Fibroblast of lung (primary cell): ENCODE data around the gene BAAT. TPM values are rescaled to one million over a fixed set of nuclear protein-coding genes. Genes with fewer than 3 reads are reported as not detected.
"Not testable (repeated sequence)": the region's sequence is repeated elsewhere in the genome, so short reads cannot be mapped to it uniquely, and the experiment has no call there.

Experiments used
- DNase-seq, 2 donors: peaks; one replicate each; pipeline versions ENCODE4 v3.0.0 to v3.0.0-alpha.2; 2010; ENCODE audit warnings: low read depth in 2 of 2
- H2AFZ ChIP-seq: 2 replicates; pipeline ENCODE4 v1.5.1; 2012; ENCODE audit warnings: low read length, control low read depth, inconsistent platforms
- H3K27ac ChIP-seq: 2 replicates; pipeline ENCODE4 v1.5.1; 2011; ENCODE audit warnings: low read length, control low read depth; ENCODE audit not compliant: insufficient read depth
- H3K27me3 ChIP-seq: 2 replicates; pipeline ENCODE4 v1.5.1; 2011; ENCODE audit warnings: mild to moderate bottlenecking, low read length; ENCODE audit not compliant: control insufficient read depth, insufficient read depth
- H3K36me3 ChIP-seq: 2 replicates; pipeline ENCODE4 v1.5.1; 2011; ENCODE audit warnings: low read length; ENCODE audit not compliant: control insufficient read depth, insufficient read depth
- H3K4me1 ChIP-seq: 2 replicates; pipeline ENCODE4 v1.5.1; 2011; ENCODE audit warnings: low read length; ENCODE audit not compliant: control insufficient read depth, insufficient read depth; ENCODE audit errors: extremely low read depth
- H3K4me2 ChIP-seq: 2 replicates; pipeline ENCODE4 v1.5.1; 2011; ENCODE audit warnings: low read length, control low read depth; ENCODE audit not compliant: insufficient read depth; ENCODE audit errors: extremely low read depth
- H3K4me3 ChIP-seq, 4 experiments: fragments of 200-600 bp in 1 of 4; sonication (generic) in 1 of 4; replicated peaks in 1 of 4; 2 replicates each; pipeline ENCODE4 v1.5.1; 2011 to 2016; ENCODE audit warnings: low read length in 4 of 4, low read depth in 3 of 4, mild to moderate bottlenecking in 3 of 4, control low read depth in 2 of 4, inconsistent platforms in 1 of 4, mixed read lengths in 1 of 4; ENCODE audit not compliant: insufficient read depth in 1 of 4; ENCODE audit errors: control extremely low read depth in 1 of 4
- H3K79me2 ChIP-seq: 2 replicates; pipeline ENCODE4 v1.5.1; 2012; ENCODE audit warnings: mild to moderate bottlenecking, low read length, inconsistent platforms; ENCODE audit not compliant: control insufficient read depth, insufficient read depth
- H3K9ac ChIP-seq: 2 replicates; pipeline ENCODE4 v1.5.1; 2011; ENCODE audit warnings: mild to moderate bottlenecking, low read length, control low read depth; ENCODE audit not compliant: insufficient read depth
- H3K9me3 ChIP-seq: 2 replicates; pipeline ENCODE4 v1.5.1; 2012; ENCODE audit warnings: low read depth, low read length; ENCODE audit not compliant: control insufficient read depth, insufficient read depth
- H4K20me1 ChIP-seq: 2 replicates; pipeline ENCODE4 v1.5.1; 2011; ENCODE audit warnings: low read length; ENCODE audit not compliant: control insufficient read depth, insufficient read depth; ENCODE audit errors: extremely low read depth
- CTCF ChIP-seq, 2 donors: IDR thresholded peaks in 1 of 2; conservative IDR thresholded peaks in 1 of 2; 1 replicate in 1 of 2; 2 replicates in 1 of 2; pipeline ENCODE4 v1.5.1; 2011 to 2012; ENCODE audit warnings: low read length in 2 of 2, control low read depth in 1 of 2, inconsistent platforms in 1 of 2, low read depth in 1 of 2, mild to moderate bottlenecking in 1 of 2
- EZH2 ChIP-seq: IDR thresholded peaks from 2 replicates; pipeline ENCODE4 v1.5.1; 2012; ENCODE audit warnings: low read length, control low read depth, mild to moderate bottlenecking; ENCODE audit errors: missing control alignments
- polyA plus RNA-seq, 2 donors: library from polyadenylated mRNA; depleted of rRNA in 1 of 2; stranded (reverse) in 1 of 2; unstranded in 1 of 2; fragments of >200 nt; gene quantifications; 2 replicates each; pipeline ENCODE4 v1.2.1, GENCODE V29; 2011 to 2012; ENCODE audit warnings: missing spikeins in 1 of 2
- total RNA-seq: library from RNA; depleted of rRNA; stranded (reverse); fragments of >200 nt; gene quantifications from 2 replicates; pipeline ENCODE4 v1.2.1, GENCODE V29; 2014

Gene BAAT
- total and polyA plus RNA-seq, 2 donors (not counting 1 experiment from before 2014, with no cell fraction given) = 0.02 TPM; not detected in 1

- Histone ChIP-seq H3K27me3 (peaks cover 5% of the 10 kb centered on the region), H3K9ac (no peak overlapping the region), H2AFZ (no peak overlapping the region), H3K9me3 (no peaks in the 10 kb centered on the region), H3K4me2 (no peak overlapping the region), H3K27ac (no peak overlapping the region), H3K79me2 (no peaks in the 10 kb centered on the region), H4K20me1 (no peaks in the 10 kb centered on the region), H3K36me3 (no peaks in the 10 kb centered on the region), H3K4me1 (no peaks in the 10 kb centered on the region), H3K4me3 (no peak overlapping the region)
- TF ChIP-seq CTCF (conservative IDR thresholded peaks at IDR 0.05 in 1 of 2, IDR thresholded peaks at IDR 0.05 in 1 of 2; ENCODE audit: low read depth in 1 of 2, low read length in 2 of 2) (no peak), EZH2 (no peak)
- DNase-seq = no peak
Measured at GRCh38 chr9:101333490-101333889, 51.3 kb downstream of the BAAT start.

- H3K4me1 ChIP-seq = no peaks in the 10 kb centered on the region
- H3K79me2 ChIP-seq = no peaks in the 10 kb centered on the region
- H3K36me3 ChIP-seq = no peaks in the 10 kb centered on the region
- H3K4me3 ChIP-seq = no peak overlapping the region
- H3K27me3 ChIP-seq = peaks cover 5% of the 10 kb centered on the region
- H3K27ac ChIP-seq = no peak overlapping the region
- H3K9ac ChIP-seq = no peak overlapping the region
- no peak overlapping the region for H3K4me2 ChIP-seq
- H2AFZ ChIP-seq = no peak overlapping the region
- no peak for TF ChIP-seq CTCF (conservative IDR thresholded peaks at IDR 0.05 in 1 of 2, IDR thresholded peaks at IDR 0.05 in 1 of 2; ENCODE audit: low read depth in 1 of 2, low read length in 2 of 2)
- TF ChIP-seq EZH2 = no peak
- H4K20me1 ChIP-seq = no peaks in the 10 kb centered on the region
- DNase-seq = no peak
- no peaks in the 10 kb centered on the region for H3K9me3 ChIP-seq
Measured at GRCh38 chr9:101332362-101332761, 52.4 kb downstream of the BAAT start.

DNA sequence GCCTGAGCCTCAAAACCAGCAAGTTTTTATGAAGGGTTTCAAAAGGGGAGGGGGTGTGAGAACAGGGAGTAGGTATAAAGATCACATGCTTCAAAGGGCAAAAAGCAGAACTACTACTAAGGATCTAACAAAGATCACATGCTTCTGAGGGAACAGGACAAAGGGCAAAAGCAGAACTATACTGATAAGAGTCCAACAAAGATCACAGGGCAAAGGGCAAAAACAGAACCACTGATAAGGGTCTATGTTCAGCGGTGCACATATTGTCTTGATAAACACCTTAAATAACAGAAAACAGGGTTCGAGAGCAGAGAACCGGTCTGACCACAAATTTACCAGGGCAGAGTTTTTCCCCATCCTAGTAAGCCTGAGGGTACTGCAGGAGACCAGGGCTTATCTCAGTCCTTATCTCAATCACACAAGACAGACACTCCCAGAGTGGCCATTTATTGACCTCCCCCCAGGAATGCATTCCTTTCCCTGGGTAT is 57.3 kb downstream of the BAAT start:
- H3K27ac ChIP-seq, H4K20me1 ChIP-seq, H3K9ac ChIP-seq, H2AFZ ChIP-seq, H3K27me3 ChIP-seq, H3K4me1 ChIP-seq, H3K9me3 ChIP-seq, H3K36me3 ChIP-seq, DNase-seq, H3K79me2 ChIP-seq, H3K4me2 ChIP-seq, H3K4me3 ChIP-seq: not testable (repeated sequence)
